ENCODE data around the gene RAB3B. TPM values are rescaled to one million over a fixed set of nuclear protein-coding genes. Genes with fewer than 3 reads are reported as not detected.

Gene RAB3B, protein sequence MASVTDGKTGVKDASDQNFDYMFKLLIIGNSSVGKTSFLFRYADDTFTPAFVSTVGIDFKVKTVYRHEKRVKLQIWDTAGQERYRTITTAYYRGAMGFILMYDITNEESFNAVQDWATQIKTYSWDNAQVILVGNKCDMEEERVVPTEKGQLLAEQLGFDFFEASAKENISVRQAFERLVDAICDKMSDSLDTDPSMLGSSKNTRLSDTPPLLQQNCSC
- 0.04 TPM for polyA plus RNA-seq (2012; ENCODE audit: insufficient read length, low read depth)

DNA sequence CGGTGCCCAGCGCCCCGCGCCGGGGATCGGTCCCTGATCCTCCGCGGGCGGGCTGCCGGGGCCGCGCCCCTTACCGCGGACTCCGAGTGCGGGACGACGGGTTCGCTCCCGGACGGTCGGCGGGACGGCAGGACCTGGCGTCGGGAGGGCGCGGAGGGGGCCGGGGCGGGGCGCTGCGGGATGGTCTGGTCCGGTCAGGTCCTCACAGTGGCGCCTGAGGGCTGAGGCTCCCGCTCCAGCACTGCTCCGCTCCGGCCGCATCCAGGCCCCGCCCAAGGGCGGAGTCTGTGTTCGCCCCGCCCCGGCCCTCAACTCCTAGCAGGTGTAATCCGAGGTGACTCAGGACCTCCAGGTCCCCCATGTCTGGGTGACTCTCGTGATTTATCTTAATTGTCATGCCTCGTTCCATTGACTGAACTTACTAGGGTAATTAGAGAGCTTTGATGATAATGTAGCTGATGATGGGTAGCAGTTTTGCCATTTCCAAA, at the start of gene RAB3B:
TSS of gene RAB3B (minus strand) at position 223 of the 488 bp plus-strand sequence. CDS start 13,583 bp downstream, outside the sequence.
- TF ChIP-seq SIN3A (IDR thresholded peaks at IDR 0.05; ENCODE audit: borderline replicate concordance, insufficient read depth, low read length) (no peak), TAF1 (IDR thresholded peaks at IDR 0.05; ENCODE audit: borderline replicate concordance, insufficient read depth, low read length) (no peak), FOXP2 (optimal IDR thresholded peaks at IDR 0.05; ENCODE audit: borderline replicate concordance, extremely low read depth, extremely low read length, insufficient read depth) (no peak), POLR2AphosphoS5 (IDR thresholded peaks at IDR 0.05; ENCODE audit: low read depth, low read length) (no peak)
- TF ChIP-seq, protein P1, sequence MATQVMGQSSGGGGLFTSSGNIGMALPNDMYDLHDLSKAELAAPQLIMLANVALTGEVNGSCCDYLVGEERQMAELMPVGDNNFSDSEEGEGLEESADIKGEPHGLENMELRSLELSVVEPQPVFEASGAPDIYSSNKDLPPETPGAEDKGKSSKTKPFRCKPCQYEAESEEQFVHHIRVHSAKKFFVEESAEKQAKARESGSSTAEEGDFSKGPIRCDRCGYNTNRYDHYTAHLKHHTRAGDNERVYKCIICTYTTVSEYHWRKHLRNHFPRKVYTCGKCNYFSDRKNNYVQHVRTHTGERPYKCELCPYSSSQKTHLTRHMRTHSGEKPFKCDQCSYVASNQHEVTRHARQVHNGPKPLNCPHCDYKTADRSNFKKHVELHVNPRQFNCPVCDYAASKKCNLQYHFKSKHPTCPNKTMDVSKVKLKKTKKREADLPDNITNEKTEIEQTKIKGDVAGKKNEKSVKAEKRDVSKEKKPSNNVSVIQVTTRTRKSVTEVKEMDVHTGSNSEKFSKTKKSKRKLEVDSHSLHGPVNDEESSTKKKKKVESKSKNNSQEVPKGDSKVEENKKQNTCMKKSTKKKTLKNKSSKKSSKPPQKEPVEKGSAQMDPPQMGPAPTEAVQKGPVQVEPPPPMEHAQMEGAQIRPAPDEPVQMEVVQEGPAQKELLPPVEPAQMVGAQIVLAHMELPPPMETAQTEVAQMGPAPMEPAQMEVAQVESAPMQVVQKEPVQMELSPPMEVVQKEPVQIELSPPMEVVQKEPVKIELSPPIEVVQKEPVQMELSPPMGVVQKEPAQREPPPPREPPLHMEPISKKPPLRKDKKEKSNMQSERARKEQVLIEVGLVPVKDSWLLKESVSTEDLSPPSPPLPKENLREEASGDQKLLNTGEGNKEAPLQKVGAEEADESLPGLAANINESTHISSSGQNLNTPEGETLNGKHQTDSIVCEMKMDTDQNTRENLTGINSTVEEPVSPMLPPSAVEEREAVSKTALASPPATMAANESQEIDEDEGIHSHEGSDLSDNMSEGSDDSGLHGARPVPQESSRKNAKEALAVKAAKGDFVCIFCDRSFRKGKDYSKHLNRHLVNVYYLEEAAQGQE (IDR thresholded peaks at IDR 0.05; ENCODE audit: insufficient read depth in 1 of 2, low read depth in 2 of 2, low read length in 2 of 2) = no peak

DNA sequence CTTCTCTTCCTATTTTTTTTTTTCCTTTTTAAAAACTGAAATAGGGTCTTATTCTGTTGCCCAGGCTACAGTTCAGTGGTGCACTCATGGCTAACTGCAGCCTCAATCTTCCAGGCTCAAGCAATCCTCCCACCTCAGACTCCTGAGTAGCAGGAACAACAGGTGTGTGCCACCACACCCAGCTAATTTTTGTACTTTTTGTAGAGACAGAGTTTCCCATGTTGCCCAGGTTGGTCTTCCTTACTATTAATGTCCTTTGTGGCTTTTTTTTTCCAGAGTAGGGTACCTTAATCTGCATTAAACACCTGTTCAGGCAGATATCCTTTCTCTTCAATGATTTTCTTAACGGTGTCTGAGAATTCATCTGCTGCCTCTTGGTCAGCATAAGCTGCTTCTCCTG, 47.4 kb upstream of the RAB3B start:
- no peak for TF ChIP-seq SIN3A (IDR thresholded peaks at IDR 0.05; ENCODE audit: borderline replicate concordance, insufficient read depth, low read length)
- TF ChIP-seq, protein P1 (IDR thresholded peaks at IDR 0.05; ENCODE audit: insufficient read depth in 1 of 2, low read depth in 2 of 2, low read length in 2 of 2) = no peak
- TF ChIP-seq TAF1 (IDR thresholded peaks at IDR 0.05; ENCODE audit: borderline replicate concordance, insufficient read depth, low read length) = no peak
- TF ChIP-seq FOXP2 (optimal IDR thresholded peaks at IDR 0.05; ENCODE audit: borderline replicate concordance, extremely low read depth, extremely low read length, insufficient read depth) = no peak
- no peak for TF ChIP-seq POLR2AphosphoS5 (IDR thresholded peaks at IDR 0.05; ENCODE audit: low read depth, low read length)

DNA sequence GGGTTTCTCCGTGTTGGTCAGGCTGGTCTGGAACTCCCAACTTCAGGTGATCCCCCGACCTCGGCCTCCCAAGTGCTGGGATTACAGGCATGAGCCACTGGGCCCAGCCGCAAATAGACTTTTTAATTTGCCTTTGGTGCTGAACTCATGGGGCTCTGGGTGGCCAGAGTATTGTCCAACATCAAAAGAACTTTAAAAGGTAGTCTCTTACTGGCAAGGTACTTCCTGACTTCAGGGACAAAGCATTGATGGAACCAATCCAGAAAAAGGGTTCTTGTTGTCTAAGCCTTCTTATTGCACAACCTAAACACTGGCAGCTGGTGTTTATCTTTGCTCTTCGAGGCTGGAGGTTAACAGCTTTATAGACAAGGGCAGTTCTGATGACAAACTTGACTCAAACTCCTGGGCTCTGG, 46.9 kb upstream of the RAB3B start:
- no peak for TF ChIP-seq FOXP2 (optimal IDR thresholded peaks at IDR 0.05; ENCODE audit: borderline replicate concordance, extremely low read depth, extremely low read length, insufficient read depth)
- no peak for TF ChIP-seq TAF1 (IDR thresholded peaks at IDR 0.05; ENCODE audit: borderline replicate concordance, insufficient read depth, low read length)
- TF ChIP-seq, protein P1 (IDR thresholded peaks at IDR 0.05; ENCODE audit: insufficient read depth in 1 of 2, low read depth in 2 of 2, low read length in 2 of 2) = no peak
- no peak for TF ChIP-seq POLR2AphosphoS5 (IDR thresholded peaks at IDR 0.05; ENCODE audit: low read depth, low read length)

DNA sequence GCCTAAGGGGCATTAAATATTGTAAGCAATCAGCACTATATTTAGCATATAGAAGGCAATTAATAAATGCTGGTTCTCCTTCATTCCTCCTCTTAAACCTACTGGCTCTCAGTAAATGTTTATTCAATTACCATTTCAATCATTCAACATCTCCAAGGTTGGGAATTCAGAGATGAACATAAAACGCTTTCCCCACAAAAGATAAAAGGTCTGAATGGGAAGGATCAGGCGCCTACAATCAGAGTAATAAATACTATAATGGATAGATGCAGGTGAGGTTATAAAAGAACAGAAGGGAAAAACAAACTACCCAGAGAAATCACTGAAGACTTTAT, 43.5 kb upstream of the RAB3B start:
- TF ChIP-seq POLR2AphosphoS5 (IDR thresholded peaks at IDR 0.05; ENCODE audit: low read depth, low read length) = no peak
- no peak for TF ChIP-seq TAF1 (IDR thresholded peaks at IDR 0.05; ENCODE audit: borderline replicate concordance, insufficient read depth, low read length)
- TF ChIP-seq, protein P1 (IDR thresholded peaks at IDR 0.05; ENCODE audit: insufficient read depth in 1 of 2, low read depth in 2 of 2, low read length in 2 of 2) = no peak
- TF ChIP-seq SIN3A (IDR thresholded peaks at IDR 0.05; ENCODE audit: borderline replicate concordance, insufficient read depth, low read length) = no peak
- TF ChIP-seq FOXP2 (optimal IDR thresholded peaks at IDR 0.05; ENCODE audit: borderline replicate concordance, extremely low read depth, extremely low read length, insufficient read depth) = no peak

Measured in PFSK-1 (cell line).